ENCODE measurements around the gene CTDP1.

Gene CTDP1

GRCh38 chr18:79787527-79787864 is 107.9 kb downstream of the CTDP1 start:
- DNase-seq: no peak

- DNase-seq: no peak
Observed at GRCh38 chr18:79787865-79788733, 108.5 kb downstream of the CTDP1 start.

- DNase-seq: no peak
Observed at GRCh38 chr18:79788734-79789085, 109.1 kb downstream of the CTDP1 start.

GRCh38 chr18:79789091-79789891 is 109.7 kb downstream of the CTDP1 start:
- no peak for DNase-seq

GRCh38 chr18:79789901-79790890 is 110.6 kb downstream of the CTDP1 start:
- no peak for DNase-seq

- DNase-seq: peak; percentile 3
Observed at GRCh38 chr18:79790996-79791972, 111.7 kb downstream of the CTDP1 start.

GRCh38 chr18:79792096-79792987 is 112.7 kb downstream of the CTDP1 start:
- no peak for DNase-seq

- no peak for DNase-seq
Observed at GRCh38 chr18:79792988-79793355, 113.4 kb downstream of the CTDP1 start.

- DNase-seq: no peak
Observed at GRCh38 chr18:79794846-79795245, 115.2 kb downstream of the CTDP1 start.

GRCh38 chr18:79795446-79795845 is 115.8 kb downstream of the CTDP1 start:
- no peak for DNase-seq

- no peak for DNase-seq
Observed at GRCh38 chr18:79796016-79796415, 116.4 kb downstream of the CTDP1 start.

- DNase-seq: no peak
Observed at GRCh38 chr18:79796531-79797405, 117.2 kb downstream of the CTDP1 start.

- DNase-seq: peak; percentile 21
Observed at GRCh38 chr18:79797518-79798345, 118.1 kb downstream of the CTDP1 start, which contains the start of gene KCNG2. Gene KCNG2 (plus strand): TSS chr18:79797938. CDS start chr18:79863668, 65,730 bp downstream.

- DNase-seq: no peak
Observed at GRCh38 chr18:79798346-79798998, 118.9 kb downstream of the CTDP1 start.

GRCh38 chr18:79798999-79799370 is 119.4 kb downstream of the CTDP1 start:
- DNase-seq: no peak

- DNase-seq: no peak
Observed at GRCh38 chr18:79799619-79800370, 120.2 kb downstream of the CTDP1 start.
